Measurements from ENCODE around the gene LIPK. TPM values are rescaled to one million over a fixed set of nuclear protein-coding genes. Genes with fewer than 3 reads are reported as not detected.

The LIPK gene
- total RNA-seq, 4 donors from 2014 or later, result not detected

DNA sequence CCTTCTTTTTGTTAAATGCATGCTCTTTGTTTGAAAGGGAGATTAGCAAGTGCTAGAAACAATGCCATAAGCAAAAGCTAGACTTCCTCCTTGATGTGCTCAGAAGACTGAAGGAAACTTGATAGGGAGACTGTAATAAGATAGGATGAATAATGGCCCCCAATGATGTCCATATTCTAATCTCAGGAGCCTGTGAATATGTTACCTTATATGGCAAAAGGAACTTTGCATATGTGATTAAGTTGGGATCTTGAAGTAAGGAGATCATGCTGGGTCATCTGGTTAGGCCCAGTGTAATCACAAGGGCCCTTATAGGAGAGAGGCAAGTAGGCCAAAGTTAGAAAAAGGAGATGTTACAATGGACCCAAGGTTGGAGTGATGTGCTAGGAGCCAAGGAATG lies 82.9 kb downstream of the LIPK start:
- Histone ChIP-seq H3K9me3 (no peaks in the 10 kb centered on the region), H3K27me3 (peaks cover 6% of the 10 kb centered on the region), H3K36me3 (no peaks in the 10 kb centered on the region), H3K27ac (no peak overlapping the region), H3K4me3 (no peak overlapping the region), H3K4me1 (no peaks in the 10 kb centered on the region)
- ATAC-seq, result no peak
- TF ChIP-seq POLR2A (IDR thresholded peaks at IDR 0.05) (no peak), POLR2AphosphoS5 (IDR thresholded peaks at IDR 0.05) (no peak), EP300 (IDR thresholded peaks at IDR 0.05) (no peak)
- TF ChIP-seq, protein P1, sequence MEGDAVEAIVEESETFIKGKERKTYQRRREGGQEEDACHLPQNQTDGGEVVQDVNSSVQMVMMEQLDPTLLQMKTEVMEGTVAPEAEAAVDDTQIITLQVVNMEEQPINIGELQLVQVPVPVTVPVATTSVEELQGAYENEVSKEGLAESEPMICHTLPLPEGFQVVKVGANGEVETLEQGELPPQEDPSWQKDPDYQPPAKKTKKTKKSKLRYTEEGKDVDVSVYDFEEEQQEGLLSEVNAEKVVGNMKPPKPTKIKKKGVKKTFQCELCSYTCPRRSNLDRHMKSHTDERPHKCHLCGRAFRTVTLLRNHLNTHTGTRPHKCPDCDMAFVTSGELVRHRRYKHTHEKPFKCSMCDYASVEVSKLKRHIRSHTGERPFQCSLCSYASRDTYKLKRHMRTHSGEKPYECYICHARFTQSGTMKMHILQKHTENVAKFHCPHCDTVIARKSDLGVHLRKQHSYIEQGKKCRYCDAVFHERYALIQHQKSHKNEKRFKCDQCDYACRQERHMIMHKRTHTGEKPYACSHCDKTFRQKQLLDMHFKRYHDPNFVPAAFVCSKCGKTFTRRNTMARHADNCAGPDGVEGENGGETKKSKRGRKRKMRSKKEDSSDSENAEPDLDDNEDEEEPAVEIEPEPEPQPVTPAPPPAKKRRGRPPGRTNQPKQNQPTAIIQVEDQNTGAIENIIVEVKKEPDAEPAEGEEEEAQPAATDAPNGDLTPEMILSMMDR (IDR thresholded peaks at IDR 0.05), result no peak

DNA sequence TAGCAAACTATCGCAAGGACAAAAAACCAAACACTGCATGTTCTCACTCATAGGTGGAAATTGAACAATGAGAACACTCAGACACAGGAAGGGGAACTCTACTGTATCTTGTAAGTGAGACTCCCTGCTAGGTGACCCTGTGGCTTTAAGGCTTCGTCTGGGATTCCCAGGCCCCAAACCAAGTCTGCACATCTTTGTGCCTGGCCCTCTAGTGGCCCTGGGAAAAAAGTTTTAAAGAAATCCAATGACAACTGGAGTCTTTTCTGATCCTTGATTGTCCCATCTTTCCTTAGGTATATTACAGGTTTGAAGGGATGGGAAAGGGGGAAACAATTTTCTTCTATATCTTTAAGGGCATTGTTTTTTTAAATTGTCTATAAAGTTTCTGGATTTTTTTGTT lies 85.9 kb downstream of the LIPK start:
- no peaks in the 10 kb centered on the region for H3K9me3 ChIP-seq
- no peaks in the 10 kb centered on the region for H3K36me3 ChIP-seq
- H3K27me3 ChIP-seq, result no peaks in the 10 kb centered on the region
- no peaks in the 10 kb centered on the region for H3K4me1 ChIP-seq
- H3K27ac ChIP-seq, result no peak overlapping the region
- no peak overlapping the region for H3K4me3 ChIP-seq
- WGBS, 2 donors (ENCODE audit: low coverage in 1 of 2), result 56 to 57% methylated on average over 2 of the region's 2 CpGs
- no peak for ATAC-seq
- TF ChIP-seq POLR2A (IDR thresholded peaks at IDR 0.05), result no peak
- TF ChIP-seq, protein P1 (IDR thresholded peaks at IDR 0.05), result no peak
- no peak for TF ChIP-seq EP300 (IDR thresholded peaks at IDR 0.05)
- no peak for TF ChIP-seq POLR2AphosphoS5 (IDR thresholded peaks at IDR 0.05)

DNA sequence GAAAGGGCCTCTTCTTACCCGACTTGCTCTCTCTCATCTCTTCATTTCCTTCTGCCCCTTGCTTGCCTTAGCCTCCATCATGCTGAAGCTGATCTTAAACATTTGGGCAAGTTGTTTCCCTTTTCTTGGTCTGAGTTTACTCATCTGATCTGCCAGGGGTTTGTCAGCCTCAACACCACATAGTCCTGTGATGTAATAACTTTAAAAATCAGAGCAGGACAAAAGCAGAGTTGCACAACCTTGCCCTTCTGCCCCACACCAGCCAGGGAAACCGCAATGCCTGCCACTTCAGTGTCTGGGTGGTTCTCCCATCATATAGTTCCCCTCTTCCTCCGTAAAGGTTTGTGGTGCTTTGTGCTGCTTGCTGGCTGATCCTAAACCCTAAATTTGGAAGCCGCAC lies 86.6 kb downstream of the LIPK start:
- Histone ChIP-seq H3K4me3 (no peak overlapping the region), H3K9me3 (no peaks in the 10 kb centered on the region), H3K27ac (no peak overlapping the region), H3K36me3 (no peaks in the 10 kb centered on the region), H3K4me1 (no peaks in the 10 kb centered on the region), H3K27me3 (no peaks in the 10 kb centered on the region)
- TF ChIP-seq POLR2AphosphoS5 (IDR thresholded peaks at IDR 0.05), result no peak
- WGBS, 2 donors (ENCODE audit: low coverage in 1 of 2), result 69 to 79% methylated on average over 2 to 3 of the region's 4 CpGs
- ATAC-seq, result peak; percentile 53

DNA sequence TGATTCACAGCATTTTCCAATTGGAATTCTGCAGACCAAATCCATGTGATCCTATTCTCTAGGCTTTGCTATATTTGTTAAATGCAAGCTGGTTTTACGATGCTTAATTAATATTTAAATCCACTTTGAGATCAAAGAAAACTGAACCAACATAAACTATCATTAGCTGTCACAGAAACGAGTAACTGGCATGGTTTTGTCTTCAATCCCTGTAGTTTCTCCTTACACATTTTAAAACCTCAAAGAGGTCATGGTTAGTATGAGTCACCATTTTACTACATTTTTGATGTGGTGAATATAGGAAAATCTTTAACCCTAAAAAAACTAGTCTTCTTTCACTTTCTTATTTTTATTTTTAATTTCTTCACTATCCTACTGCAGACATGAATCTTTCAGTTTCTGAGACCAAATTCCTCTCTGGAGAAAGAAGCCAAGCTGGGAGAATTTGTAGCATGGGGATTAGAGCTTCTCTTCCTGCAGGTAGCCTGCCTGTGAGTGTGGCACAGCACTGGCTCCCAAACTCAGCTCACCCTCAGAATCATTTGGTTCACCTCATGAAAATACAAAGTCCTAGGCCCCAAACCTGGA lies 87.8 kb downstream of the LIPK start:
- Histone ChIP-seq H3K27me3 (no peaks in the 10 kb centered on the region), H3K36me3 (no peaks in the 10 kb centered on the region), H3K27ac (no peak overlapping the region), H3K4me1 (no peaks in the 10 kb centered on the region), H3K9me3 (no peaks in the 10 kb centered on the region), H3K4me3 (no peak overlapping the region)
- no peak for ATAC-seq
- TF ChIP-seq POLR2A (IDR thresholded peaks at IDR 0.05), result no peak
- no peak for TF ChIP-seq POLR2AphosphoS5 (IDR thresholded peaks at IDR 0.05)
- TF ChIP-seq EP300 (IDR thresholded peaks at IDR 0.05), result no peak
- WGBS, 2 donors (ENCODE audit: low coverage in 1 of 2), result 61 to 71% methylated on average over 2 of the region's 2 CpGs

GRCh38 chr10:88794731-88795130 lies 88.7 kb downstream of the LIPK start:
- Histone ChIP-seq H3K4me1 (no peaks in the 10 kb centered on the region), H3K4me3 (no peak overlapping the region), H3K27me3 (no peaks in the 10 kb centered on the region), H3K9me3 (no peaks in the 10 kb centered on the region), H3K27ac (no peak overlapping the region), H3K36me3 (no peaks in the 10 kb centered on the region)
- TF ChIP-seq, protein P1 (IDR thresholded peaks at IDR 0.05), result no peak
- no peak for TF ChIP-seq POLR2AphosphoS5 (IDR thresholded peaks at IDR 0.05)
- TF ChIP-seq POLR2A (IDR thresholded peaks at IDR 0.05), result no peak
- no peak for TF ChIP-seq EP300 (IDR thresholded peaks at IDR 0.05)
- WGBS, 2 donors (ENCODE audit: low coverage in 1 of 2), result 58 to 67% methylated on average over 1 of the region's 1 CpG
- ATAC-seq, result no peak

All from gastroesophageal sphincter (tissue), 4 donors.